ENCODE measurements around the gene UGGT2.

UGGT2 gene

DNA sequence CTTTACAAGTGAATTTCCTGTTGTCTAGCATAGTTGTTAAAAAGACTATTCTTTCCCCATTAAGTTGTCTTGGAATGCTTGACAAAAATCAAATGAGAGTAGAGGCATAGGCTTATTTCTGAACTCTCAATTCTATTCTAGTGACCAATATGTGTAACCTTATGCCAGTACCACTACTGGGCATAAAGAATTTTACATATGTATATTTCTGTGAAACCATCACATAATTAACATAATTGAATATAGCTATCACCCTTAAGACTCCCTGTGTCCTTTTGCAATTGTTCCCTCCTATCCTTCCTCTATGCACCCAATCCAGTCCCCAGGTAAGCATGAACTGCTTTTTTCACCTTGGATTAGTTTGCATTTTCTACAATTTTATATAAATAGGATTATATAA lies 211.3 kb downstream of the UGGT2 start:
- no peak overlapping the region for H3K9ac ChIP-seq
- H3K4me3 ChIP-seq (ENCODE audit: low read depth, low read length): no peak overlapping the region
- no peaks in the 10 kb centered on the region for H3K27me3 ChIP-seq (ENCODE audit: control insufficient read depth, insufficient read depth, low read length)
- H3K79me2 ChIP-seq: no peaks in the 10 kb centered on the region
- H3K27ac ChIP-seq: no peak overlapping the region
- H3K4me2 ChIP-seq (ENCODE audit: low read length): no peak overlapping the region
- no peak overlapping the region for H2AFZ ChIP-seq
- no peaks in the 10 kb centered on the region for H3K36me3 ChIP-seq (ENCODE audit: control insufficient read depth, insufficient read depth, low read length)
- no peaks in the 10 kb centered on the region for H3K9me3 ChIP-seq (ENCODE audit: control insufficient read depth, low read length)
- no peaks in the 10 kb centered on the region for H3K4me1 ChIP-seq
- TF ChIP-seq, protein P1, sequence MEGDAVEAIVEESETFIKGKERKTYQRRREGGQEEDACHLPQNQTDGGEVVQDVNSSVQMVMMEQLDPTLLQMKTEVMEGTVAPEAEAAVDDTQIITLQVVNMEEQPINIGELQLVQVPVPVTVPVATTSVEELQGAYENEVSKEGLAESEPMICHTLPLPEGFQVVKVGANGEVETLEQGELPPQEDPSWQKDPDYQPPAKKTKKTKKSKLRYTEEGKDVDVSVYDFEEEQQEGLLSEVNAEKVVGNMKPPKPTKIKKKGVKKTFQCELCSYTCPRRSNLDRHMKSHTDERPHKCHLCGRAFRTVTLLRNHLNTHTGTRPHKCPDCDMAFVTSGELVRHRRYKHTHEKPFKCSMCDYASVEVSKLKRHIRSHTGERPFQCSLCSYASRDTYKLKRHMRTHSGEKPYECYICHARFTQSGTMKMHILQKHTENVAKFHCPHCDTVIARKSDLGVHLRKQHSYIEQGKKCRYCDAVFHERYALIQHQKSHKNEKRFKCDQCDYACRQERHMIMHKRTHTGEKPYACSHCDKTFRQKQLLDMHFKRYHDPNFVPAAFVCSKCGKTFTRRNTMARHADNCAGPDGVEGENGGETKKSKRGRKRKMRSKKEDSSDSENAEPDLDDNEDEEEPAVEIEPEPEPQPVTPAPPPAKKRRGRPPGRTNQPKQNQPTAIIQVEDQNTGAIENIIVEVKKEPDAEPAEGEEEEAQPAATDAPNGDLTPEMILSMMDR (IDR thresholded peaks at IDR 0.05): no peak

DNA sequence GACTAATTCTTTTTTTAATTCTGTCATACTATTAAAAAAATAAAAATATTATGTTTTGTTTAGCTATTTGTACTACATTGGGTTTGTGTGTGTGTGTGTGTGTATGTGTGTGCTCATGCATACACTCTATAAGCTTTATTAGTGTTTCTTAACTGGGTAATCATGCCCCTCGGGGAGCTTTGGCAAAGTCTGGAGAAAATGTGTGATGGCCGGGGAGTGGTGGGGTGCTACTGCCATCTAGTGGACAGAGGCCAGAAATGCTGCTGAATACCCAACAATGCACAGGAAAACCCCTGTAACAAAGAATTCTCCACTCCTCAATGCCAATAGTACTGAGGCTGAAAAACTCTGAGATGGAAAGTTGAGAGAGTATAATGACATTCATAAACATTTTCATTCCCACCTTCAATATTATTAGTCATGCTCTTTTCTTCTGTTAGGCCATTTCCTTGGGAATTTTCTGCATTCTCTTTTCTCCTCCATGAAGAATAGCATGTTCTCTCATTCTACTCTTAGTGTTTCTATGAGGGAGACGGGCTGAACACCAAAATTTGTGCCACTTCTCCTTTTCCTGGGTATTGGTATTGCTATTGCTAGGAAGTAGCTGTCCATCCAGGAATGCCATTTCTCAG lies 219.0 kb downstream of the UGGT2 start:
- no peak overlapping the region for H3K4me2 ChIP-seq (ENCODE audit: low read length)
- H3K79me2 ChIP-seq: no peaks in the 10 kb centered on the region
- H3K9ac ChIP-seq: no peak overlapping the region
- TF ChIP-seq, protein P1 (IDR thresholded peaks at IDR 0.05): peak; percentile 74
- no peak overlapping the region for H3K4me3 ChIP-seq (ENCODE audit: low read depth, low read length)
- no peaks in the 10 kb centered on the region for H3K4me1 ChIP-seq
- H3K9me3 ChIP-seq (ENCODE audit: control insufficient read depth, low read length): no peaks in the 10 kb centered on the region
- no peaks in the 10 kb centered on the region for H3K27me3 ChIP-seq (ENCODE audit: control insufficient read depth, insufficient read depth, low read length)
- H3K27ac ChIP-seq: no peak overlapping the region
- H2AFZ ChIP-seq: no peak overlapping the region
- H3K36me3 ChIP-seq (ENCODE audit: control insufficient read depth, insufficient read depth, low read length): no peaks in the 10 kb centered on the region

DNA sequence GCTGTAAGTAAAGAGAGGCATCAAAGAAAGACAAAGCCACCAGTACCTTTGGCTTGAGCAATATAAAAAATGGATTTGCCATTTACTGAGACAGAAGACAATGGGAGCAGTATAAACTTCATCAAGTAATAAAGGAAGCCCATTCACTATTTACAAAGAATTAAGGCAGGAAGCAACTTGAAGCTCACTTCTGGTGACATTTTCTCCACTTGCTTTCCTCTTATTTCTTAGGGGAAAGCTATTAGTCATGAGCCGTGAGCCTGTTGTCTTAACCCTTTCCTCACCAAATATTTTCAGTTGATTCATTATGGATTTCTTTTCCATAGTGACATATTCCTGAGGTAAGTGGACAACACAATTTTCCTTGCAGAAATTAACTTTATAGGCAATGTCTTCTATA lies 219.5 kb downstream of the UGGT2 start:
- H3K79me2 ChIP-seq: no peaks in the 10 kb centered on the region
- H3K4me1 ChIP-seq: no peaks in the 10 kb centered on the region
- no peak overlapping the region for H2AFZ ChIP-seq
- H3K27ac ChIP-seq: no peak overlapping the region
- no peaks in the 10 kb centered on the region for H3K36me3 ChIP-seq (ENCODE audit: control insufficient read depth, insufficient read depth, low read length)
- TF ChIP-seq, protein P1 (IDR thresholded peaks at IDR 0.05): no peak
- H3K4me3 ChIP-seq (ENCODE audit: low read depth, low read length): no peak overlapping the region
- no peak overlapping the region for H3K9ac ChIP-seq
- H3K4me2 ChIP-seq (ENCODE audit: low read length): no peak overlapping the region
- no peaks in the 10 kb centered on the region for H3K27me3 ChIP-seq (ENCODE audit: control insufficient read depth, insufficient read depth, low read length)
- no peaks in the 10 kb centered on the region for H3K9me3 ChIP-seq (ENCODE audit: control insufficient read depth, low read length)

DNA sequence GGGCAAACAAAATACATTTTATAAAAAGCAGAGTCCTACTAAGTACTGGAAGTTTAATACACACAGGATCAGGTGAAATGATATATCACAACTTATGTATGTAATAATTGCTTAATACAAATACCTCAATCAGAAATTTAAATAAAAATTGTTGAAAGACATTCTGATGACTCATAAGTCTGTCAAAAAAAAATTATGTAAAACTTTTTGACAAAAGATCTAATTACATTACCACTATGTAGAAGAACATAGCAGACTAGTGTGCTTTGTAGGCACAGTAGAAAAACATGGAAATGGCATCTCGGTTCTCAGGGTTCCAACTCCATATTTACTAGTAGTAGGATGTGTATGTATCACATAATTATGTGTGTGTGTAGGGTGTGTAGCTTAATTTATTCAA lies 220.1 kb downstream of the UGGT2 start:
- Histone ChIP-seq H3K4me2 (ENCODE audit: low read length) (no peak overlapping the region), H3K27ac (no peak overlapping the region), H2AFZ (no peak overlapping the region), H3K36me3 (ENCODE audit: control insufficient read depth, insufficient read depth, low read length) (no peaks in the 10 kb centered on the region), H3K9me3 (ENCODE audit: control insufficient read depth, low read length) (no peaks in the 10 kb centered on the region), H3K4me3 (ENCODE audit: low read depth, low read length) (no peak overlapping the region), H3K79me2 (no peaks in the 10 kb centered on the region), H3K9ac (no peak overlapping the region), H3K4me1 (no peaks in the 10 kb centered on the region), H3K27me3 (ENCODE audit: control insufficient read depth, insufficient read depth, low read length) (no peaks in the 10 kb centered on the region)
- TF ChIP-seq, protein P1 (IDR thresholded peaks at IDR 0.05): no peak

DNA sequence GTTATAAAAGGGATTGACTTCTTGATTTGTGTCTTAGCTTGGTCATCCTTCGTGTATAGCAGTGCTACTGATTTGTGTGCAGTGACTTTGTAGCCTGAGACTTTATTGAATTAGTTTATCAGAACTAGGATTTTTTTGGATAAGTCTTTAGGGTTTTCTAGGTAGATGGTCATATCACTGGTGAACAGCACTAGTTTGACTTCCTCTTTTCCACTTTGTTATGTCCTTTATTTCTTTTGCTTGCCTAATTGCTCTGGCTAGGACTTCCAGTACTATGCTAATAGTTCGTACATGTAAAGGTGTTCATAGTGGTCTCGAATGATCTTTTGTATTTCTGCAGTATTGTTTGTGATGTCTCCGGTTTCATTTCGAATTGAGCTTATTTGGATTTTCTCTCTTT lies 230.9 kb downstream of the UGGT2 start:
- H3K9me3 ChIP-seq (ENCODE audit: control insufficient read depth, low read length): no peaks in the 10 kb centered on the region
- no peaks in the 10 kb centered on the region for H3K4me1 ChIP-seq
- TF ChIP-seq, protein P1 (IDR thresholded peaks at IDR 0.05): no peak
- no peak overlapping the region for H2AFZ ChIP-seq
- no peak overlapping the region for H3K4me3 ChIP-seq (ENCODE audit: low read depth, low read length)
- H3K79me2 ChIP-seq: no peaks in the 10 kb centered on the region
- H3K9ac ChIP-seq: no peak overlapping the region
- no peak overlapping the region for H3K27ac ChIP-seq
- H3K27me3 ChIP-seq (ENCODE audit: control insufficient read depth, insufficient read depth, low read length): no peaks in the 10 kb centered on the region
- no peak overlapping the region for H3K4me2 ChIP-seq (ENCODE audit: low read length)
- H3K36me3 ChIP-seq (ENCODE audit: control insufficient read depth, insufficient read depth, low read length): no peaks in the 10 kb centered on the region
